HepG2 (cell line): ENCODE results near the gene ABCC9. TPM values are rescaled to one million over a fixed set of nuclear protein-coding genes. Genes with fewer than 3 reads are reported as not detected.

ENCODE experiments used
- ATAC-seq: fragments of 200-7000 bp; cut with Tn5 transposase; 3 replicates; pipeline ENCODE4 v1.9.1; 2020; ENCODE audit warnings: mild to moderate bottlenecking, moderate library complexity
- BruUV-seq: library from RNA; stranded (reverse); fragments of 400-500 nt; replicated peaks from 2 replicates; lab custom pipeline; 2021; lab: Mats Ljungman, UMichigan
- CTCF ChIA-PET: fragments of 300-600 bp; formaldehyde crosslinking; extraction: SDS; loops from one replicate; lab custom pipeline; 2021; ENCODE audit warnings: low total read pairs, inconsistent platforms, low intra/inter-chr PET ratio; lab: Yijun Ruan, JAX
- POLR2A ChIA-PET: fragments of 350-600 bp; sonication (Branson Sonifier 250); formaldehyde crosslinking; loops from one replicate; lab custom pipeline; 2020; ENCODE audit warnings: antibody characterized with exemption, inconsistent platforms; lab: Yijun Ruan, JAX
- DNase-seq: peaks from one replicate; pipeline ENCODE4 v3.0.0-alpha.2; 2015; ENCODE audit warnings: low spot score
- FAIRE-seq: peaks from 3 replicates; lab custom pipeline; 2011; peaks lifted over from hg19 to GRCh38; lab: Jason Lieb, UNC
- H2AFZ ChIP-seq: one replicate; pipeline ENCODE4 v1.6.1; 2011; ENCODE audit warnings: low read length, inconsistent platforms
- H3K27ac ChIP-seq: fragments of 300-600 bp; 3 replicates; pipeline ENCODE4 v1.8.0; 2011; ENCODE audit warnings: mixed run types, mild to moderate bottlenecking, mixed read lengths, low read length, inconsistent platforms; ENCODE audit not compliant: insufficient read depth; ENCODE audit errors: extremely low read length
- H3K27me3 ChIP-seq, 2 experiments: fragments of 200-600 bp in 1 of 2; 2 replicates in 1 of 2; 3 replicates in 1 of 2; pipeline versions ENCODE4 v1.6.0 to v1.8.0; 2011; ENCODE audit warnings: low read length in 2 of 2, mild to moderate bottlenecking in 2 of 2, moderate library complexity in 2 of 2, inconsistent platforms in 1 of 2; ENCODE audit not compliant: insufficient read depth in 2 of 2, control insufficient read depth in 1 of 2
- H3K36me3 ChIP-seq, 2 experiments: fragments of 200-600 bp in 1 of 2; replicated peaks in 1 of 2; 2 replicates in 1 of 2; 3 replicates in 1 of 2; pipeline versions ENCODE4 v1.5.1 to v1.8.0; 2011; ENCODE audit warnings: low read length in 2 of 2, inconsistent platforms in 1 of 2; ENCODE audit not compliant: insufficient read depth in 2 of 2, control insufficient read depth in 1 of 2
- H3K4me1 ChIP-seq: 2 replicates; pipeline ENCODE4 v1.5.1; 2012; ENCODE audit warnings: low read length, inconsistent platforms; ENCODE audit not compliant: insufficient read depth
- H3K4me2 ChIP-seq: 2 replicates; pipeline ENCODE4 v1.6.0; 2011; ENCODE audit warnings: low read depth, low read length, inconsistent platforms
- H3K4me3 ChIP-seq, 3 experiments: fragments of 200-600 bp in 1 of 3; sonication (generic), shearing (Covaris generic) in 1 of 3; replicated peaks in 1 of 3; 2 replicates each; pipeline ENCODE4 v1.5.1; 2011 to 2016; ENCODE audit warnings: low read length in 3 of 3, inconsistent platforms in 2 of 3, low read depth in 2 of 3, mild to moderate bottlenecking in 2 of 3, control low read depth in 1 of 3, mixed read lengths in 1 of 3; ENCODE audit not compliant: insufficient read depth in 1 of 3
- H3K79me2 ChIP-seq: one replicate; pipeline ENCODE4 v1.6.1; 2011; ENCODE audit warnings: low read length, inconsistent platforms; ENCODE audit not compliant: insufficient read depth
- H3K9ac ChIP-seq: 2 replicates; pipeline ENCODE4 v1.6.0; 2011; ENCODE audit warnings: mild to moderate bottlenecking, low read depth, low read length, inconsistent platforms; ENCODE audit not compliant: insufficient read depth
- H3K9me3 ChIP-seq: 2 replicates; pipeline ENCODE4 v1.5.1; 2012; ENCODE audit warnings: mild to moderate bottlenecking, low read length
- H4K20me1 ChIP-seq: 2 replicates; pipeline ENCODE4 v1.6.0; 2011; ENCODE audit warnings: inconsistent platforms, mild to moderate bottlenecking, low read length, moderate library complexity; ENCODE audit not compliant: insufficient read depth
- BCL6 ChIP-seq: IDR thresholded peaks from 2 replicates; pipeline ENCODE4 v1.6.1; 2016; ENCODE audit warnings: missing genetic modification reagents, missing compliant biosample characterization
- FOXC1 ChIP-seq: sonication (generic); formaldehyde crosslinking; IDR thresholded peaks from 2 replicates; pipeline ENCODE4 v1.8.0; 2022; ENCODE audit warnings: mild to moderate bottlenecking, missing genetic modification reagents, borderline replicate concordance
- FOXP1 ChIP-seq, 2 experiments: fragments of 450-650 bp in 1 of 2; IDR thresholded peaks; 2 replicates each; pipeline ENCODE4 v1.6.1; 2017 to 2018; ENCODE audit warnings: antibody characterized with exemption in 1 of 2
- JUNB ChIP-seq: sonication (generic); formaldehyde crosslinking; IDR thresholded peaks from 2 replicates; pipeline ENCODE4 v1.8.0; 2022; ENCODE audit warnings: missing genetic modification reagents, mild to moderate bottlenecking, borderline replicate concordance
- KAT2B ChIP-seq: fragments of 150-350 bp; IDR thresholded peaks from 2 replicates; pipeline ENCODE4 v1.6.1; 2014; ENCODE audit warnings: low read depth, low read length, borderline replicate concordance
- MAF1 ChIP-seq: sonication (generic); formaldehyde crosslinking; IDR thresholded peaks from 2 replicates; pipeline ENCODE4 v1.5.0; 2020; ENCODE audit warnings: missing genetic modification reagents, borderline replicate concordance
- SCMH1 ChIP-seq: sonication (generic); formaldehyde crosslinking; IDR thresholded peaks from 2 replicates; pipeline ENCODE4 v1.9.0; 2021; ENCODE audit warnings: missing genetic modification reagents, mild to moderate bottlenecking, borderline replicate concordance
- SOX6 ChIP-seq, 2 experiments: fragments of 450-650 bp in 1 of 2; sonication (generic) in 1 of 2; formaldehyde crosslinking in 1 of 2; IDR thresholded peaks; 2 replicates each; pipeline versions ENCODE4 v1.4.0 to v1.6.1; 2017 to 2020; ENCODE audit warnings: antibody characterized with exemption in 1 of 2, mild to moderate bottlenecking in 1 of 2, missing genetic modification reagents in 1 of 2
- ZFP82 ChIP-seq: sonication (generic); formaldehyde crosslinking; IDR thresholded peaks from 2 replicates; pipeline ENCODE4 v1.5.1; 2020; ENCODE audit warnings: mild to moderate bottlenecking, missing genetic modification reagents, borderline replicate concordance
- ZNF142 ChIP-seq: sonication (generic); formaldehyde crosslinking; IDR thresholded peaks from 2 replicates; pipeline ENCODE4 v1.4.0; 2020; ENCODE audit warnings: missing genetic modification reagents
- ZNF280D ChIP-seq: sonication (generic); formaldehyde crosslinking; IDR thresholded peaks from 2 replicates; pipeline ENCODE4 v1.5.1; 2020; ENCODE audit warnings: mild to moderate bottlenecking, missing genetic modification reagents
- ZNF441 ChIP-seq: sonication (generic); formaldehyde crosslinking; IDR thresholded peaks from 2 replicates; pipeline ENCODE4 v1.7.0; 2021; ENCODE audit warnings: missing genetic modification reagents, borderline replicate concordance
- ZNF652 ChIP-seq: IDR thresholded peaks from 2 replicates; pipeline ENCODE4 v1.6.1; 2016; ENCODE audit warnings: low read depth, borderline replicate concordance
- ZSCAN31 ChIP-seq: sonication (generic); formaldehyde crosslinking; IDR thresholded peaks from 2 replicates; pipeline ENCODE4 v1.5.0; 2020; ENCODE audit warnings: low read depth, mild to moderate bottlenecking, missing genetic modification reagents
- whole genome bisulfite sequencing: methylation state at CpG from one replicate; pipeline ENCODE4 v1.1.6; 2017; ENCODE audit warnings: low lambda C conversion rate; 5-methylcytosine and 5-hydroxymethylcytosine counted together
- in situ Hi-C: cut with HindIII; loops from 2 replicates; pipeline ENCODE4 v1.10.0; 2017; ENCODE audit warnings: low pct_unique_long_range_greater_than_20kb; ENCODE audit not compliant: extremely low pct_ligation_motif_present
- intact Hi-C: fragments of 100-400 bp; cut with micrococcal nuclease; formaldehyde crosslinking; loops from one replicate; pipeline ENCODE4 v1.10.0; 2022; ENCODE audit not compliant: unreplicated experiment
- polyA plus RNA-seq, 8 experiments: library from polyadenylated mRNA; depleted of rRNA in 3 of 8; stranded (reverse) in 7 of 8; unstranded in 1 of 8; fragments of >200 nt; fragmentation: Illumina TruSeq in 4 of 8; extraction: Trizol in 4 of 8; gene quantifications; 2 replicates each; pipeline versions ENCODE4 v1.2.1 to v1.2.3, GENCODE V29; 2011 to 2016; ENCODE audit warnings: low read depth in 4 of 8, missing spikeins in 1 of 8, mixed read lengths in 1 of 8; ENCODE audit not compliant: insufficient read depth in 1 of 8
- total RNA-seq, 5 experiments: library from RNA; depleted of rRNA; stranded (reverse); fragments of >200 nt; fragmentation: Illumina TruSeq; extraction: Trizol; gene quantifications; 2 replicates each; pipeline ENCODE4 v1.2.3, GENCODE V29; 2016; ENCODE audit warnings: low read depth in 1 of 5

The ABCC9 gene
- total and polyA plus RNA-seq, 2 of the 13 experiments (the other 11 are each of a cell fraction or from before 2014, with no cell fraction given), result not detected

GRCh38 chr12:21828136-21828775, 113.0 kb downstream of the ABCC9 start:
- H3K4me2 ChIP-seq, result no peak overlapping the region
- H3K27me3 ChIP-seq, result no peaks in the 10 kb centered on the region; a peak in 1 of 5 replicates
- ChIA-PET CTCF (no interaction called here), POLR2A (no interaction called here)
- no peak overlapping the region for H2AFZ ChIP-seq
- intact Hi-C loops, result no loop called here
- FAIRE-seq (no peak), ATAC-seq (no peak), DNase-seq (no peak)
- H3K27ac ChIP-seq, result no peak overlapping the region
- H3K9me3 ChIP-seq, result no peaks in the 10 kb centered on the region
- H3K79me2 ChIP-seq, result no peaks in the 10 kb centered on the region
- in situ Hi-C loops, result no loop called here
- 58% methylated on average over 4 of the region's 4 CpGs for WGBS
- no peaks in the 10 kb centered on the region for H3K36me3 ChIP-seq
- H3K4me1 ChIP-seq, result no peaks in the 10 kb centered on the region
- no peaks in the 10 kb centered on the region for H4K20me1 ChIP-seq
- no peak for TF ChIP-seq JUNB
- TF ChIP-seq ZNF652, result no peak
- TF ChIP-seq BCL6 (CRISPR knock-in tag), result no peak
- no peak for TF ChIP-seq ZNF280D (CRISPR knock-in tag)
- no peak for TF ChIP-seq ZNF142 (CRISPR knock-in tag)
- no peak for TF ChIP-seq ZNF441 (CRISPR knock-in tag)
- no peak for TF ChIP-seq SCMH1 (CRISPR knock-in tag)
- no peak for TF ChIP-seq KAT2B
- no peak for TF ChIP-seq ZFP82 (CRISPR knock-in tag)
- no peak for TF ChIP-seq FOXC1 (CRISPR knock-in tag)
- TF ChIP-seq FOXP1 (IDR thresholded peaks at IDR 0.05), result no peak
- no peak for TF ChIP-seq FOXP1 (CRISPR knock-in tag; IDR thresholded peaks at IDR 0.05)
- TF ChIP-seq MAF1 (CRISPR knock-in tag), result no peak
- TF ChIP-seq SOX6 (IDR thresholded peaks at IDR 0.05), result no peak
- TF ChIP-seq SOX6 (CRISPR knock-in tag; IDR thresholded peaks at IDR 0.05), result no peak
- TF ChIP-seq ZSCAN31 (CRISPR knock-in tag), result no peak
- BruUV-seq, result no TSS peak
- no peak overlapping the region for H3K9ac ChIP-seq
- no peak overlapping the region for H3K4me3 ChIP-seq
